Aorta (tissue), 5 donors: ENCODE data around the gene ESR1. TPM values are rescaled to one million over a fixed set of nuclear protein-coding genes. Genes with fewer than 3 reads are reported as not detected.

Experiments
- ATAC-seq: fragments of 200-7000 bp; cut with Tn5 transposase; one replicate; pipeline ENCODE4 v1.9.1; 2022; ENCODE audit warnings: moderate library complexity; ENCODE audit not compliant: low FRiP score
- DNase-seq, 2 donors: peaks; one replicate each; pipeline ENCODE4 v3.0.0-alpha.2; 2020
- H3K27ac ChIP-seq, 2 donors: one replicate each; pipeline ENCODE4 v1.5.1; 2013; ENCODE audit warnings: low read length in 2 of 2, mild to moderate bottlenecking in 2 of 2, moderate library complexity in 2 of 2, control low read depth in 1 of 2, inconsistent platforms in 1 of 2, low read depth in 1 of 2
- H3K27me3 ChIP-seq, 2 donors: one replicate each; pipeline ENCODE4 v1.6.1; 2013; ENCODE audit warnings: control low read depth in 1 of 2, low read length in 1 of 2, mild to moderate bottlenecking in 1 of 2, moderate library complexity in 1 of 2; ENCODE audit not compliant: insufficient read depth in 2 of 2, control insufficient read depth in 1 of 2
- H3K36me3 ChIP-seq, 2 donors: one replicate each; pipeline ENCODE4 v1.6.1; 2013; ENCODE audit warnings: control low read depth in 1 of 2, low read length in 1 of 2, mild to moderate bottlenecking in 1 of 2; ENCODE audit not compliant: insufficient read depth in 2 of 2, control insufficient read depth in 1 of 2
- H3K4me1 ChIP-seq, 2 donors: one replicate each; pipeline ENCODE4 v1.6.1; 2013; ENCODE audit warnings: low read length in 2 of 2, control low read depth in 1 of 2, mild to moderate bottlenecking in 1 of 2, moderate library complexity in 1 of 2; ENCODE audit not compliant: insufficient read depth in 2 of 2, control insufficient read depth in 1 of 2
- H3K4me3 ChIP-seq, 2 donors: one replicate each; pipeline ENCODE4 v1.5.1; 2013; ENCODE audit warnings: low read length in 2 of 2, control low read depth in 1 of 2, mild to moderate bottlenecking in 1 of 2
- H3K9me3 ChIP-seq: one replicate; pipeline ENCODE4 v1.6.1; 2013; ENCODE audit warnings: mild to moderate bottlenecking, low read length; ENCODE audit not compliant: control insufficient read depth
- WGBS, 2 donors: extraction: QIAGEN DNeasy Blood & Tissue Kit; methylation state at CpG; one replicate each; pipeline ENCODE4 v1.1.7; 2013; 5-methylcytosine and 5-hydroxymethylcytosine counted together
- intact Hi-C, 2 donors: fragments of 100-400 bp; cut with DNase I; formaldehyde crosslinking; loops; one replicate each; pipeline versions ENCODE4 v1.14.2 to v1.15.0; 2022
- polyA plus RNA-seq, 2 donors: library from polyadenylated mRNA; stranded (reverse); fragments of 200-250 nt; gene quantifications; one replicate each; pipeline ENCODE4 v1.2.3, GENCODE V29; 2013
- total RNA-seq, 2 donors: library from RNA; stranded (reverse); fragmentation: NEBNext Ultra II Directional; extraction: Animal tissue kit (Norgen Biotek cat#: 25700); gene quantifications; one replicate each; pipeline ENCODE4 v1.2.1, GENCODE V29; 2021
- donor health status: healthy with polysubstance abuse.
- donor health status: Bipolar disorder and iron deficiency.
- donor health status: DM: no; HTN: no; CAD: no.
- donor health status: DM: no; HTN: no; CAD: no.
- donor health status: DM: yes; HTN: yes; CAD: no.

The ESR1 gene
- total and polyA plus RNA-seq, 4 donors, result 0.13 to 12.3 (median 2.8) TPM

DNA sequence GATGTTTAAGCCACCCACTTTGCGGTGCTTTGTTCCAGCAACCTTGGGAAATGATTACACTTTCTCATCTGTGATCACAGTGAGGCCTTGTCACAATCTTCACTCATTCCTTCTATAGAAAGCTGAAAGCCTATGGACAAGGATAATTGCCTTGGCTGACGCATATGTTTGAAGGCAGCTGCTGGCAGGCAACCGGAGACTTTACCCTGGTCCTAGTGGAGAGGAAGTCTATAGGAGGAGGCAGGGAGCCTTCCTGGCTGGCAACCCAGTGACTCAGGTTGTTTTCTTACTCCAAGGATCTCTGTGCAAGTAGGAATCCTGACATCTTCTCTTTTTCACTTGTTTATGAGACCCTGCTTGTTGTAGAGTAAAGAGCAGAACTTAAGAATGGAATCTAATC is 34.1 kb upstream of the ESR1 start:
- H3K4me3 ChIP-seq, result no peak overlapping the region
- intact Hi-C loops, result no loop called here
- ATAC-seq, result no peak

DNA sequence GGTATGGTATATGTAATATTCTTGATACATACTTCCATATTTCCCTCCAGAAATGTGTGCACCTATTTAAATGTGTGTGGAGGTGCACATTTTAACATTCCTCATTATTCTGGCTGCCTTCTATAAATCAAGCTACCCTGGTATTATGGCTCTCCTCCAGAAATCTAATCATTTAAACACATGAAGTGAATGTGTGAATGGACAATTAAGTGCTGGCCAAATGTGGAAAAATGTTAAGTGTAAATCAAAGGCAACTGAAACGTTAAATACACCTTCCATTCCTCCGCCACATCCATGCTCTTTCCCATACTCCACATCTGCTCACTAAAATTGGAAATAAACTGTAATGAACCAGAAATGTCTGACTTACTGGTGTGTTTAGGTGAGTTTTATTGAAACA is 24.9 kb upstream of the ESR1 start:
- Histone ChIP-seq H3K9me3 (no peaks in the 10 kb centered on the region), H3K4me1 (no peaks in the 10 kb centered on the region), H3K4me3 (no peak overlapping the region), H3K27ac (no peak overlapping the region), H3K36me3 (no peaks in the 10 kb centered on the region), H3K27me3 (no peaks in the 10 kb centered on the region)
- no peak for DNase-seq
- WGBS, 2 donors, result 69 to 70% methylated on average over 2 of the region's 2 CpGs
- no peak for ATAC-seq
- intact Hi-C loops, result no loop called here

More for the DNA sequence above, 34.1 kb upstream of the ESR1 start:
- WGBS, 2 donors, result 73 to 80% methylated on average over 3 of the region's 3 CpGs
- DNase-seq, result no peak
- Histone ChIP-seq H3K27me3 (no peaks in the 10 kb centered on the region), H3K4me1 (no peaks in the 10 kb centered on the region), H3K9me3 (no peaks in the 10 kb centered on the region), H3K36me3 (no peaks in the 10 kb centered on the region), H3K27ac (no peak overlapping the region)

DNA sequence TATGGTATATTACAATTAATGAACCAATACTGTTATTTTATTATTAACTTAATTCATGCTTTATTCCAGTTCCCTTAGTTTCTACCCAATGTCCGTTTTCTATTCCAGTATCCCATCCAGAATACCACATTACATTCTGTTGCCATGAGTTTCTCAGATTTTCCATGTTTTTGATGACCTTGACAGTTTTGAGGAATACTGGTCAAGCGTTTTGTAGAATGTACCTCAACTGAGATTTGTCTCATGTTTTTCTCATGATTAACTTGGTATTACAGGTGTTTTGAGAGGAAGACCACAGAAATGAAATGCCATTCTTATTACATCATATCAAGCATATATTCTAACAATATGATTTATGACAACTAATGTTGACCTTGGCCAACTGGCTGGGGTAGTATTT is 23.8 kb upstream of the ESR1 start:
- ATAC-seq (no peak), DNase-seq (no peak)
- Histone ChIP-seq H3K4me1 (no peaks in the 10 kb centered on the region), H3K27me3 (no peaks in the 10 kb centered on the region), H3K36me3 (no peaks in the 10 kb centered on the region), H3K27ac (no peak overlapping the region), H3K9me3 (no peaks in the 10 kb centered on the region), H3K4me3 (no peak overlapping the region)
- WGBS, 2 donors, result 58 to 67% methylated on average over 2 of the region's 2 CpGs
- intact Hi-C loops, result no loop called here

DNA sequence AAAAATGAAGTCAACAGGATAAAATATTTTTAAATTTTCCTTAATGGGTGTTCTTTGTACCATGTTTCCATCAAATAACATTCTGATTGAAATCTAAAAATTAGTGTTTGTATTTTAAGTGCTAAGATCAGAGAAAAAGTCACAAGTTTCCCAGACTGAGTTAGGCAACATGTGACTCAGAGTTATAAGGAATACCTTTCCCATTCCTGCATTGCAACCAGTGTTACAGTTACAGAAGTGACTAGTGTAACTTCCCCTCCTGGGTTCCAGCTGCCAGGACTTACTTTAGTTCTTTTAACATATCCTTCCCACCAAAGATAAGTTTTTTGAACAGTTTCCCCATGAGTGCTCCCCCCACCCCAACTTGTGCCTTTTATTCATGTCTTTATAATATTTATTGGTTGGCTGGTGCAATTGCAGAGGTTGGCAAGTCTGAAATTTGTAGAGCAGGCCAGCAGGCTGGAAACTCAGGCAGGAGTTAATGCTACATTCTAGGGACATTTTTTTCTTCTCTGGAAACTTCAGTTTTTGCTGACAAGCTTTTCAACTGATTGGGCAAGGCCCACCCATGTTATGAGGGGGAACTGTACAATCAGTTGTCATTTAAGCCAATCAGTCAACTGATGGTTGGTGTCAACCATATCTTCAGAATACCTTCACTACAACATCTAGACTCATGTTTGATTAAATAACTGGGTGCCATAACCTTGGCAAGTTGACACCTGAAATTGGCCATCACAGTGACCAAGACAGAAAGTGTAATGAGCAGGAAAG is 22.9 kb upstream of the ESR1 start:
- ATAC-seq, result no peak

DNA sequence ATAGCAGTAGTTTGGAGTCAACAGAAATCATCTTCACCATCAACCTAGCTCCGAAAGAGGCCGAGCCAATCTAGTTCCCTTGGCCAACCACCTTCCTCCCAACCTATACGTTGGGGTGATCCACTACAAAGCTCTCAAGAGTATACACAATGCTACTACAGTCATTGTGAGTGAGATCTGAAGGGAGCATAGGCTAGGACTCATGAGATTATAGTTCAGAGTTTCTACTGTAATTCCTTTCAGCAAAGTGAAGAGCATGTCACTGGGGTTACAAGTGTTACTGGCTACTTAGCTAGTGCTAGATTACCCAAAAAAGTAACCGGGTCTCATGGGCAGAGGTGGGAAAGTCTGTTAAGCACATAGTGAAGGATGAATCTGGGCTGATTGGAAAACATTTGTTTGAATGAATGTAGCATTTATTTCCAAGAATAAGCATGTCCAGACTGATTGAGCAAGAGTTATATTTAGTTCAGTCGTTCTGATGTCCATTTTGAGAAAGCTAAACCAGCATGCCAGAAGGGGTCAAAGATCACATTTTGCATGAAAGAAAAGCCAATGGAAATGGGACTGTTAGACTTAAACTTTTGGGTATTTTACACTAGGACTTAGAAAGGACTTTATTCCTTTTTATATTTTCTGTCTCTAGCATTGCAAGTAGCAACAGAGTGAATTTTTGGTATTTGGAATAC is 10.5 kb upstream of the ESR1 start:
- Histone ChIP-seq H3K4me3 (no peak overlapping the region), H3K27ac (peak overlapping the region in 1 of 2 donors; percentile 76), H3K36me3 (no peaks in the 10 kb centered on the region), H3K9me3 (no peaks in the 10 kb centered on the region), H3K4me1 (peaks cover 4 to 5% of the 10 kb centered on the region in 2 donors), H3K27me3 (no peaks in the 10 kb centered on the region)
- WGBS, 2 donors, result 52 to 57% methylated on average over 5 of the region's 5 CpGs
- no peak for DNase-seq
- intact Hi-C loops, result no loop called here
- ATAC-seq, result peak; percentile 76

More for the DNA sequence above, 22.9 kb upstream of the ESR1 start:
- Histone ChIP-seq H3K4me3 (no peak overlapping the region), H3K4me1 (no peaks in the 10 kb centered on the region), H3K9me3 (no peaks in the 10 kb centered on the region), H3K36me3 (no peaks in the 10 kb centered on the region), H3K27me3 (no peaks in the 10 kb centered on the region), H3K27ac (no peak overlapping the region)
- intact Hi-C loops, result no loop called here
- no peak for DNase-seq

DNA sequence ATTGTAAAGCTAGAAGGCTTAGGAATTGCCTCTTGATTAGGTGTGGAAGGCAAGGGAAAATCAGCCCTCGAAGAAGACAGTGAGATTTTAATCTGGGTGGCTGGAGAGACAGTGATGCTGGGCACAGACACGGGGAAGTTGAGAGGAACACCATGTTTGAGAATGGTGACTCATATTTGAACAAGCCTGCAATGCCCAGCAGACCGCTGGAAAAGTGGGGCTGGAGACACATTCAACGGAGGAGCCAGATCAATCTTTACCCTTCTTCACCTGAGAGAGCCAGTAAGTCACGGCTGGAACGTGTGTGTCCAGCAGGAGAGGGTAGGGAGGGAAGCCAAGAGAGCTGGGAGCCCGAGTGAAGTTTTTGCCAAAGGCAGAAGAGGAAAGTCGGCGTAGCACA is 3.7 kb upstream of the ESR1 start:
- intact Hi-C loops, result no loop called here
- H3K27me3 ChIP-seq, result no peaks in the 10 kb centered on the region
- 83 to 89% methylated on average over 9 of the region's 9 CpGs for WGBS, 2 donors
- H3K4me3 ChIP-seq, result no peak overlapping the region
- H3K4me1 ChIP-seq, result no peaks in the 10 kb centered on the region
- no peaks in the 10 kb centered on the region for H3K9me3 ChIP-seq
- H3K36me3 ChIP-seq, result no peaks in the 10 kb centered on the region
- no peak overlapping the region for H3K27ac ChIP-seq
- ATAC-seq (no peak), DNase-seq (no peak)

DNA sequence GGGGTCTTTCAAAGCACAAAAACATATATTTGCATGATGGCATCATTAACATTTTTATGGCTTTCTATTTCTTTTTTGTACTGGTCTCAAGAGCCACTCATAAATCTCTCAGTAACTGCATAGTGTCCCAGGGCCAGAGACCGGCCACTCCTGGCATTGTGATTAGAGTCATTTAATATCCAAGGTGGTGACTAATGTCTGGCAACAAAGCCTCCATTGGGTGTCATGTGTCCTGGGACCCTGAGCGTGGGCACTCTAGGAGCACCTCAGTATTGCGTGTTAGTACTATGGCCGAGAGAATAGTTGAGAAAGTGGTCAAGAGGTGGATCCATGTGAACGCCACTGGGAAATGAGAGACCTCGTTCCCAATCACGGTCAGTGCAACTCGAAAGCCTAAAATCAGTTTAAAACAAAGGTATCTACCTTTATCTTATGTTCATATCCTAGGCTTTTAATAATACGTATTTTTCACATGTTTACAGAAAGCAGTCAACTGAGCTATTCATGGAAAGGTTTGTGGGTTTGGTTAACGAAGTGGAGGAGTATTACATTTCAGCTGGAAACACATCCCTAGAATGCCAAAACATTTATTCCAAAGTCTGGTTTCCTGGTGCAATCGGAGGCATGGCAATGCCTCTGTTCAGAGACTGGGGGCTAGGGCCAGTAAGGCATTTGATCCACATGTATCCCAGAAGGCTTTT is 2.7 kb upstream of the ESR1 start:
- WGBS, 2 donors, result 67 to 73% methylated on average over 11 of the region's 11 CpGs
- Histone ChIP-seq H3K9me3 (no peaks in the 10 kb centered on the region), H3K4me1 (no peaks in the 10 kb centered on the region), H3K27me3 (no peaks in the 10 kb centered on the region), H3K36me3 (no peaks in the 10 kb centered on the region), H3K4me3 (no peak overlapping the region), H3K27ac (no peak overlapping the region)
- ATAC-seq (no peak), DNase-seq (no peak)
- intact Hi-C loops, result loop anchor here in 1 of 2 donors (5.0 kb wide), 1 partner anchor 37 kb away; no protein-coding TSS in a partner anchor

DNA sequence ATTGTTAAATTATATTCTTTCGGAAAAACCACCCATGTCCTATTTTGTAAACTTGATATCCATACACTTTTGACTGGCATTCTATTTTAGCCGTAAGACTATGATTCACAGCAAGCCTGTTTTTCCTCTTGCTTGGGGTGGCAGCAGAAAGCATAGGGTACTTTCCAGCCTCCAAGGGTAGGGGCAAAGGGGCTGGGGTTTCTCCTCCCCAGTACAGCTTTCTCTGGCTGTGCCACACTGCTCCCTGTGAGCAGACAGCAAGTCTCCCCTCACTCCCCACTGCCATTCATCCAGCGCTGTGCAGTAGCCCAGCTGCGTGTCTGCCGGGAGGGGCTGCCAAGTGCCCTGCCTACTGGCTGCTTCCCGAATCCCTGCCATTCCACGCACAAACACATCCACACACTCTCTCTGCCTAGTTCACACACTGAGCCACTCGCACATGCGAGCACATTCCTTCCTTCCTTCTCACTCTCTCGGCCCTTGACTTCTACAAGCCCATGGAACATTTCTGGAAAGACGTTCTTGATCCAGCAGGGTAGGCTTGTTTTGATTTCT is 2.1 kb upstream of the ESR1 start:
- H3K9me3 ChIP-seq, result no peaks in the 10 kb centered on the region
- H3K27me3 ChIP-seq, result no peaks in the 10 kb centered on the region
- intact Hi-C loops, result loop anchor here in 1 of 2 donors (5.0 kb wide), 1 partner anchor 38 kb away; no protein-coding TSS in a partner anchor
- peak overlapping the region in 1 of 2 donors; percentile 76 for H3K27ac ChIP-seq
- peak; percentile 55 to 77 for DNase-seq
- peak; percentile 47 for ATAC-seq
- H3K4me3 ChIP-seq, result no peak overlapping the region
- no peaks in the 10 kb centered on the region for H3K4me1 ChIP-seq
- WGBS, 2 donors, result 12 to 19% methylated on average over 11 of the region's 11 CpGs
- no peaks in the 10 kb centered on the region for H3K36me3 ChIP-seq
